Sigmoid colon (tissue), 3 donors: ENCODE measurements around the gene LCOR.

ENCODE experiments used
- CTCF ChIP-seq, 4 experiments: fragments of 450-650 bp in 3 of 4; fragments of 200-600 bp in 1 of 4; IDR thresholded peaks; one replicate each; pipeline ENCODE4 v1.5.1; 2016 to 2019; ENCODE audit warnings: antibody characterized with exemption in 4 of 4, mild to moderate bottlenecking in 3 of 4, moderate library complexity in 2 of 4
- POLR2A ChIP-seq, 2 donors: fragments of 450-650 bp; IDR thresholded peaks; one replicate each; pipeline ENCODE4 v1.6.1; 2016; ENCODE audit warnings: antibody characterized with exemption in 2 of 2, mild to moderate bottlenecking in 2 of 2, moderate library complexity in 2 of 2

GRCh38 chr10:97028126-97028831, 196.2 kb downstream of the LCOR start:
- TF ChIP-seq CTCF (IDR thresholded peaks at IDR 0.05) (no peak), POLR2A (IDR thresholded peaks at IDR 0.05) (no peak)
